ENCODE results near the gene C4orf50. TPM values are rescaled to one million over a fixed set of nuclear protein-coding genes. Genes with fewer than 3 reads are reported as not detected.

C4orf50 gene
- polyA plus RNA-seq, result not detected

DNA sequence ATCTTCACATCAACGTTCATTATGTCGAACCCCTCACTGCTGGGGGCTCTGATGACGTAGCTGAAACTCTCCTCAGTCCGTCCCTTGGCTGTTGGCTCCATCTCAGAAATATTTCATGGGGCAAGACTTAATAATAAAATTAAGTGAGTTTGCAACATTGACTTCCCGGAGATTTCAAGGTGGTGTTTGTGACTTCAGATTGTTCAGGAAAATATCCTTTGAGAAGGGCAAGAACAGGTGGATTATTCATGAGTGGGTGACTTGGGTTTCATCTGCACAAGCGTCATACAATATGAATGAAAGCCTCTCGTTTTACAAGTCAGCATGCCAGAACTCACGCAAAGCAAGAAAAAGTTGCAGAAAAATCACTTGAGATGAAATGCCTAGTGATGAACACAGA, at the start of gene C4orf50:
C4orf50 (minus strand) TSS at position 101 of the 400 bp plus-strand sequence.
- H3K4me1 Mint-ChIP-seq, result peaks cover 0 to 2% (median 0%) of the 10 kb centered on the region in 3 donors
- H3K36me3 Mint-ChIP-seq, result peaks cover 6% of the 10 kb centered on the region
- peaks cover 0 to 2% (median 0%) of the 10 kb centered on the region in 3 donors for H3K9me3 Mint-ChIP-seq
- H3K27ac Mint-ChIP-seq, result no peak within 1 kb of the TSS
- H3K27me3 Mint-ChIP-seq, result peaks cover 3% of the 10 kb centered on the region
- H3K4me3 Mint-ChIP-seq, result no peak within 1 kb of the TSS

- H3K36me3 Mint-ChIP-seq, result no peaks in the 10 kb centered on the region
- no peaks in the 10 kb centered on the region for H3K4me1 Mint-ChIP-seq
- H3K27me3 Mint-ChIP-seq, result peaks cover 1% of the 10 kb centered on the region
- no peaks in the 10 kb centered on the region for H3K9me3 Mint-ChIP-seq
- no peak overlapping the region for H3K4me3 Mint-ChIP-seq
- H3K27ac Mint-ChIP-seq, result peak overlapping the region in 1 of 3 donors; percentile 71
Observed at GRCh38 chr4:6065934-6066590, 47.8 kb upstream of the C4orf50 start.

GRCh38 chr4:6065166-6065565, 46.9 kb upstream of the C4orf50 start:
- H3K4me3 Mint-ChIP-seq, result no peak overlapping the region
- no peaks in the 10 kb centered on the region for H3K36me3 Mint-ChIP-seq
- H3K4me1 Mint-ChIP-seq, result no peaks in the 10 kb centered on the region
- H3K9me3 Mint-ChIP-seq, result peaks cover 0 to 5% (median 3%) of the 10 kb centered on the region in 3 donors
- no peak overlapping the region for H3K27ac Mint-ChIP-seq
- H3K27me3 Mint-ChIP-seq, result peaks cover 1% of the 10 kb centered on the region

GRCh38 chr4:6064383-6064782, 46.2 kb upstream of the C4orf50 start:
- Mint-ChIP-seq H3K4me3 (no peak overlapping the region), H3K36me3 (no peaks in the 10 kb centered on the region), H3K27ac (no peak overlapping the region), H3K9me3 (peaks cover 0 to 7% (median 3%) of the 10 kb centered on the region in 3 donors), H3K27me3 (peaks cover 1% of the 10 kb centered on the region), H3K4me1 (no peaks in the 10 kb centered on the region)

DNA sequence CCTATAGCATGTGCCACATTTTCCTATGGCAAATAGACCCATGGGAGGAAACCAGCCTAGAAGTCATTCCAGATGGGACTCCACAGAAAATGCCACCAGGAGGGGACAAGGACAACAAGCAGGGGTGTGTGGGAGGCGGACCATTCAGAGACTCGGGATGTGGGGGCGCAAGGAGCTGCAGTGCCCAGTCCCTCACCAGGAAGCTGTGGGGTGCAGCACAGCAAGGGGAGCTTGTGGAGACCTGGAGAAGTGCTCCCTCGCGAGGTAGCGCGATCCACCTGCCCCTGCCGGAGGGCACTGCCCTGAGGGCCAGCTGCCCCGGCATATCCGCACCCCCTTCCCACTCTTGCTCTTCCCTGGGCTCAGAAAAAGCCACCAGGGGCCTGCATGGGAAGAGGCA, 45.5 kb upstream of the C4orf50 start:
- H3K36me3 Mint-ChIP-seq, result no peaks in the 10 kb centered on the region
- H3K27me3 Mint-ChIP-seq, result peaks cover 1% of the 10 kb centered on the region
- no peak overlapping the region for H3K4me3 Mint-ChIP-seq
- H3K27ac Mint-ChIP-seq, result no peak overlapping the region
- H3K9me3 Mint-ChIP-seq, result peaks cover 0 to 9% (median 3%) of the 10 kb centered on the region in 3 donors
- no peaks in the 10 kb centered on the region for H3K4me1 Mint-ChIP-seq

DNA sequence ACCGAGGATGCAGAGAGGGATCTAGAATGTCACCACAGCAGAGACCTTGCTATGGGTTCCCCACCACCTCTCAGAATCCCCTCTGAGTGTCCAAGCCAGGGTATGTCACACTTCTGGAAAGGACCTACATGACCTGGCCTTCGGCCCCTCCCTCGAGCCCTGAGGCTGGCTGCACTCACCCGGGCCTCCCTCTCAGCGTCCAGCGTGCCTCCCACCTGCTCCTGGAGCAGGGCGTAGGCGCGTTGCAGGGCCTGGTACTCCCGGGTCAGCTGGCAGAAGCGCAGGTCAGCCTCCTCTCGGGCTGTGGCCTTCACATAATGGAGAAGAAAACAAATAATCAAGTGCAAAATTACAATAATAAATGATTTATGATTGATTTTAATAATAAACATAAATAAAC, 43.9 kb upstream of the C4orf50 start:
- H3K27me3 Mint-ChIP-seq, result no peaks in the 10 kb centered on the region
- no peaks in the 10 kb centered on the region for H3K4me1 Mint-ChIP-seq
- no peaks in the 10 kb centered on the region for H3K36me3 Mint-ChIP-seq
- peaks cover 0 to 15% (median 3%) of the 10 kb centered on the region in 3 donors for H3K9me3 Mint-ChIP-seq
- H3K27ac Mint-ChIP-seq, result no peak overlapping the region
- H3K4me3 Mint-ChIP-seq, result no peak overlapping the region

DNA sequence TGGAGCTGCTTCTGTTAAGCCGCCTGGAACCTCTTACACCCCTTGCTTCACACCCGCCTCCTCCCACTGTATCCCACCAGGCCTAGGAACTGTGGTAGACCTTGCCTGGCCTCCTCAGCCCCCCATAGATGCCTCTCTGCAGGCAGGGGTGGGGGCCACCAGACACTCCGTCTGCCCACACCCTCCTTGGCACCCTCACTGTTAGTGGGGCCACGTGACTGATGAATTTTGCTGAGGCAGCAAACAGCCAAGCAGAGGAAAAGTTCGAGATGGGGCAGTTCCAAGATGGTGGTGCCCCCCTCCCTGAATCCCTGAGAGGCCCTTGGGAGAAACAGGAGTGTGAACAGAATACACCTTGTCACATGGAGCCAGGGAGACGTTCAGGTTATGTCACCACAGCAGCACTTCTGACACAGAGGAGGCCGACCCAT, 41.2 kb upstream of the C4orf50 start:
- Mint-ChIP-seq H3K9me3 (peaks cover 0 to 20% (median 3%) of the 10 kb centered on the region in 3 donors), H3K27ac (no peak overlapping the region), H3K36me3 (no peaks in the 10 kb centered on the region), H3K27me3 (no peaks in the 10 kb centered on the region), H3K4me1 (no peaks in the 10 kb centered on the region), H3K4me3 (peak overlapping the region in 1 of 4 donors; percentile 30)

GRCh38 chr4:6058531-6059374, 40.5 kb upstream of the C4orf50 start:
- Mint-ChIP-seq H3K27ac (no peak overlapping the region), H3K27me3 (no peaks in the 10 kb centered on the region), H3K9me3 (peaks cover 0 to 20% (median 3%) of the 10 kb centered on the region in 3 donors), H3K4me3 (no peak overlapping the region), H3K36me3 (no peaks in the 10 kb centered on the region), H3K4me1 (no peaks in the 10 kb centered on the region)

DNA sequence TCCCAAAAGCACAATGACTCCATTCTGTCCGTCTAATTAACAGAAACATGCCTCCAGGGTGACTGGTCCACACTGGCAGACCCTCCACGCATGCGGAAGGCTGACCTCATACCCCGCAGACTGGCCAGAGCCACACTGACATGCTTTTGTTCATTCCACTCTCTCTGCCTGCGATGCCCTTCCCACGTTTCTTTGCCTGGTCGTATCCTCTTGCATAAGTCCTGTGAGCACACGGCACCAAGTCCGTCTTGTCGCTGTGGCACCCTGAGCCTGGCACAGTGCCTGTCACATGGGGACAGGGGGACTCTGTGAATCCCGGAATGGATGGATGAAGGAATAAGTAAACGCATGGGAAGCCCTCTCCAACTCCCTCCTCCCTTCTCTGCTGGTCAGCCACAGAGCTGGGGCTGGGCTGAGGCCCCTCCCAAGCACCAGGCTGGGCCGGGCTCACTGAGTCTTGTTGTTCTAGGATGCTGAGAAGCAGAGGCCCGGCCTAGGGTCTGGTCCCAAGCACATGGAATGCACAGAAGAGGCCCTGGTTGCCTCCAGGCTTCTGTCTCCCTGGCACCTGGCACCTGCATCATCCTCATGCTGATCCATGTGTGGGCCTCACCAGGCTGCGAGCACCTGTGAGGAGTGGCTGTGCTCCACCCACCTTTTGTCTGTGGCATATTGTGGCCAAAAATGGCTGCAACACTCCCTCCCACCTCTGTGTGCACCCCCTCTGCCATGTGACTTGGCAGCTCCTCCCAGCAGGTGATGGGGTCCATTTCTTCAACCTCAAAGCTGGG, 38.9 kb upstream of the C4orf50 start:
- H3K4me3 Mint-ChIP-seq, result no peak overlapping the region
- no peaks in the 10 kb centered on the region for H3K4me1 Mint-ChIP-seq
- no peaks in the 10 kb centered on the region for H3K27me3 Mint-ChIP-seq
- peaks cover 0 to 20% (median 3%) of the 10 kb centered on the region in 3 donors for H3K9me3 Mint-ChIP-seq
- H3K27ac Mint-ChIP-seq, result peak overlapping the region in 1 of 3 donors; percentile 19
- H3K36me3 Mint-ChIP-seq, result no peaks in the 10 kb centered on the region

DNA sequence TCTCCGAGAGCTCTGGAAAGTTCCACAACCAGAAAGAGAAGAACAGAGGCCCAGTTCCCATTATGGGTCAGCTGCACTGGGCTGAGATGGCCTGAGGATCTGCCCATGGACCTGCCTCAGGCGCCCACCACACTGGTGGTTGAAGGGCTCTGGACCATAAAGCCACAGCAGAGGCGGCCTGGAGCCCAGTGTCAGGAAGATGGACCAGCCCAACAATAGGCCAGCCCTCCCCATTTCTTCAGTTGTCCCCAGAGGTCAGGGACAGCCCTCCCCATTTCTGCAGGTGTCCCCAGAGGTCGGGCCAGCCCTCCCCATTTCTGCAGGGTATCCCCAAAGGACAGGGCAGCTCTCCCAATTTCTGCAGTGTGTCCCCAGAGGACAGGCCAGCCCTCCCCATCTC, 37.2 kb upstream of the C4orf50 start:
- peaks cover 0 to 18% (median 2%) of the 10 kb centered on the region in 3 donors for H3K9me3 Mint-ChIP-seq
- H3K27ac Mint-ChIP-seq, result no peak overlapping the region
- H3K4me1 Mint-ChIP-seq, result no peaks in the 10 kb centered on the region
- no peaks in the 10 kb centered on the region for H3K36me3 Mint-ChIP-seq
- H3K27me3 Mint-ChIP-seq, result no peaks in the 10 kb centered on the region
- H3K4me3 Mint-ChIP-seq, result no peak overlapping the region

GRCh38 chr4:6055030-6055429, 36.8 kb upstream of the C4orf50 start:
- no peaks in the 10 kb centered on the region for H3K27me3 Mint-ChIP-seq
- no peaks in the 10 kb centered on the region for H3K4me1 Mint-ChIP-seq
- no peaks in the 10 kb centered on the region for H3K36me3 Mint-ChIP-seq
- no peak overlapping the region for H3K4me3 Mint-ChIP-seq
- no peak overlapping the region for H3K27ac Mint-ChIP-seq
- H3K9me3 Mint-ChIP-seq, result peaks cover 0 to 14% (median 0%) of the 10 kb centered on the region in 3 donors

- no peaks in the 10 kb centered on the region for H3K4me1 Mint-ChIP-seq
- H3K27ac Mint-ChIP-seq, result no peak overlapping the region
- no peak overlapping the region for H3K4me3 Mint-ChIP-seq
- H3K36me3 Mint-ChIP-seq, result no peaks in the 10 kb centered on the region
- peaks cover 0 to 13% (median 0%) of the 10 kb centered on the region in 3 donors for H3K9me3 Mint-ChIP-seq
- H3K27me3 Mint-ChIP-seq, result no peaks in the 10 kb centered on the region
Observed at GRCh38 chr4:6054162-6054922, 36.1 kb upstream of the C4orf50 start.

- H3K27ac Mint-ChIP-seq, result no peak overlapping the region
Observed at GRCh38 chr4:6052679-6053078, 34.4 kb upstream of the C4orf50 start.

DNA sequence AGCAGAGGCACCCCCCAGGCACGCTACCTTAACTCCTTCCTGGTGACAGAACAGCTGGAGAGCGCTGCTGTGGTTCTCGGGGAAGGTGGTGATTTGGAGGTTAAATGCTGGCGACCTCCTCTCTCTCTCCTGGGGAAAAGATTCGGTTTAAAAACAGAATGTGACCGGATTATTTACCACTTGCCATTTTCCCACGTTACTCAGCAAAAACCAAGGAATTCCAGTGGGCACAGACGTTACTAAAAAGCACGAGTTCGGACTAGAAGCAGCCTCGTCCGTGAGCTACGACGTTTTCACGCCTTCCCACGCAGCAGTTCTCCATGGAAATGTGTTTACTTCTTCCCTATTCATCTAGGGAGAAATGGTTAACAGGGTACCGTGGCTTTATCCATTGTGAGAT, 32.3 kb upstream of the C4orf50 start:
- H3K36me3 Mint-ChIP-seq, result no peaks in the 10 kb centered on the region
- no peak overlapping the region for H3K27ac Mint-ChIP-seq
- no peak overlapping the region for H3K4me3 Mint-ChIP-seq
- H3K27me3 Mint-ChIP-seq, result no peaks in the 10 kb centered on the region
- H3K9me3 Mint-ChIP-seq, result no peaks in the 10 kb centered on the region
- H3K4me1 Mint-ChIP-seq, result no peaks in the 10 kb centered on the region

More at GRCh38 chr4:6052679-6053078, 34.4 kb upstream of the C4orf50 start:
- no peaks in the 10 kb centered on the region for H3K36me3 Mint-ChIP-seq
- H3K4me3 Mint-ChIP-seq, result no peak overlapping the region
- H3K9me3 Mint-ChIP-seq, result peaks cover 0 to 5% (median 0%) of the 10 kb centered on the region in 3 donors
- no peaks in the 10 kb centered on the region for H3K4me1 Mint-ChIP-seq
- H3K27me3 Mint-ChIP-seq, result no peaks in the 10 kb centered on the region
